RPMI8226 (cell line): ENCODE results near the gene PYGO2.
"Not testable (repeated sequence)": the region's sequence is repeated elsewhere in the genome, so short reads cannot be mapped to it uniquely, and the experiment has no call there.

ENCODE experiments used
- DNase-seq: peaks from one replicate; pipeline ENCODE4 v3.0.0-alpha.2; 2015

The PYGO2 gene

GRCh38 chr1:154940213-154940560 lies 21.4 kb downstream of the PYGO2 start:
- DNase-seq, result no peak

- peak; percentile 38 for DNase-seq
Measured at GRCh38 chr1:154938604-154939399, 22.8 kb downstream of the PYGO2 start.

GRCh38 chr1:154937988-154938386 lies 23.6 kb downstream of the PYGO2 start:
- no peak for DNase-seq

GRCh38 chr1:154937085-154937987 lies 24.2 kb downstream of the PYGO2 start:
- DNase-seq, result peak; percentile 97

GRCh38 chr1:154936555-154937084 lies 25.0 kb downstream of the PYGO2 start, which contains the start of gene PMVK:
Gene PMVK, minus strand, starts transcription at chr1:154936719. Its CDS starts 34 bp downstream, at chr1:154936685.
- peak; percentile 99 for DNase-seq

- no peak for DNase-seq
Measured at GRCh38 chr1:154935749-154936554, 25.6 kb downstream of the PYGO2 start.

- no peak for DNase-seq
Measured at GRCh38 chr1:154934358-154934948, 27.1 kb downstream of the PYGO2 start.

- no peak for DNase-seq
Measured at GRCh38 chr1:154931940-154932487, 29.6 kb downstream of the PYGO2 start.

GRCh38 chr1:154926201-154926600 lies 35.4 kb downstream of the PYGO2 start:
- DNase-seq, result no peak

GRCh38 chr1:154925335-154926170 lies 36.0 kb downstream of the PYGO2 start:
- no peak for DNase-seq

- DNase-seq, result no peak
Measured at GRCh38 chr1:154923695-154924094, 37.9 kb downstream of the PYGO2 start.

- no peak for DNase-seq
Measured at GRCh38 chr1:154913273-154913672, 48.3 kb downstream of the PYGO2 start.

- DNase-seq, result no peak
Measured at GRCh38 chr1:154912755-154913154, 48.8 kb downstream of the PYGO2 start.

GRCh38 chr1:154911691-154912550 lies 49.7 kb downstream of the PYGO2 start:
- no peak for DNase-seq

- DNase-seq, result no peak
Measured at GRCh38 chr1:154910851-154911250, 50.7 kb downstream of the PYGO2 start.

GRCh38 chr1:154908937-154909336 lies 52.6 kb downstream of the PYGO2 start:
- no peak for DNase-seq

GRCh38 chr1:154908129-154908528 lies 53.5 kb downstream of the PYGO2 start:
- DNase-seq, result not testable (repeated sequence)
